NCI-H2196 treated with DMSO at 0.1 percent for 48 hours (cell line): Measurements from ENCODE around the gene PRPF19.

Experiments
- DNase-seq: peaks from one replicate; lab custom pipeline; 2025; ENCODE audit not compliant: unreplicated experiment; lab: John Stamatoyannopoulos, UW

Gene PRPF19

DNA sequence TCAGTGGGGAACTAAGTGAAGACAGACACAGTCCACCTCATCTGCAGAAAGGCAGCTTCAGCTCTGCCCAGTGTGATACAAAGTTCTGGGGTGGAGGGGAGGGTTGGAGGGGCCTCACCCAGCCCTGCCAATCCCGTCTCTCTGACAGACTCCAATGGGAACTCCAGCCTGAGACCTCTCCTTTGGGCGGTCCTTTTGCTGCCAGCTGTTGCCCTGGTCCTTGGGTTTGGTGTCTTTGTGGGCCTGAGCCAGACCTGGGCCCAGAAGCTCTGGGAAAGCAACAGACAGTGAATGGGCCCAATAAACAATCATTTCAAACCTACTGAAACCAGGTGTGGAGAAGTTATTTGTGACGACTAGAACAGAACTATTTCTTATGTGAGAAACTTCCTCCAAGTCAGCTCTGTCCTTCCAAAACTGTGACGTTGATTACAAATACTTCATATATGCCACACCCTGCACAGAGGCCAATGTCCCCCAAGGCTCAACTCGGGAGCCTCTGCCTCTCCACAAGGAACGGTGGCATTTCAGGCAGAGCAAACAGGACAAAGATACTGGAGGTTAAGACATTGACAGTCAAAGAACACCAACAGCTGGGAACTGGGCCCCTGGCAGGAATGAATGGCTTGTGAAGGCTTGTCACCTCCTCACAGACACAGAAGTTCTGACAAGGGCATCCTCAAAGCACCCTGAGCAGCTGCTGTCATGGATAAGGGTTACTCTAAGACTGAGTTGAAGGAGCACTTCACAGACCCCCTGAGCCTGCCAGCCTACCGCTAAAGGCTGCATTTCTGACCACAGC lies 30.8 kb downstream of the PRPF19 start:
- DNase-seq = no peak

DNA sequence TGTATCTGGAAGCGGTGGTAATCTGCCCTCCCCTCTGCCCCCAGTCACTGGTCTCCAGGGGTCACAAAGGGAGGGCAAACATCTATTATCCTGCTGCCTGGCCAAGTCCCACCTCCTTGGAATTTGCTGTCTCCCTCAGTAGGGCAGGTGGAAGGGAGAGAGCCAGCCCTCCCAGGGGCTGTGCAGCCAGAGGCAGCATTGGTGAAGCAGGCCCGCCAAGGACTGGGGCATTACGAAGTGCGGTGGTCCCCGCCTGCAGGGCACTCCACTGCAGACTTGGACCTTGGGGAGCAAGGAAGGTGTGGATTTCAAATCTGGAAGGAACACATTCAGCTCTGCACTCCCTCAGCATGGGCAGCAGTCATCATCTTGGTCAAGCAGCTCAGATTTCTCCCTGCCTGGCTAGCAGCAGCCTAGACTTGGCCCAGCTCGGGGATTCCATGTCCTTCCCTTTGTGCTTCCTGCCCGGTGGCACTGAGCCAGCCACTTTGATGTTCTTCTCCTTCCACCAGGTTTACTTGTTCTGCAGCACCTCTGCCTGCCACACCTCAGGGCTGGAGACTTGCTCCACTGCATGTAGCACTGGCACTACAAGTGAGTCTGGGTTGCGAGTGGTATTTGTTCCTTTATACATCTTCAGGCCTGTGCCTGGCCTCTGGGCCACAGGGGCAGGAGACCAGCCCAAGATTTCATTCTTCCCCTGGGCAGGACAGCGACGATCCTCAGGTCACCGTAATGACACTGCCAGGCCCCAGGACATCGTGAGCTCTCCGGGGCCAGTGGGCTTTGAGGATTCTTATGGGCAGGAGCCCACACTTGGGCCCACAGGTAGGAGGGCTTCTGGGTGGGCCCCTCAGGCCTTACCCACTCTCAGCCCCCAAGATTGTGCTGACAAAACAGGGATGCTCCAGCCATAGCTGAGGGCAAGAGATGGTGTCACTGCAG lies 31.7 kb downstream of the PRPF19 start:
- DNase-seq = peak; percentile 32

DNA sequence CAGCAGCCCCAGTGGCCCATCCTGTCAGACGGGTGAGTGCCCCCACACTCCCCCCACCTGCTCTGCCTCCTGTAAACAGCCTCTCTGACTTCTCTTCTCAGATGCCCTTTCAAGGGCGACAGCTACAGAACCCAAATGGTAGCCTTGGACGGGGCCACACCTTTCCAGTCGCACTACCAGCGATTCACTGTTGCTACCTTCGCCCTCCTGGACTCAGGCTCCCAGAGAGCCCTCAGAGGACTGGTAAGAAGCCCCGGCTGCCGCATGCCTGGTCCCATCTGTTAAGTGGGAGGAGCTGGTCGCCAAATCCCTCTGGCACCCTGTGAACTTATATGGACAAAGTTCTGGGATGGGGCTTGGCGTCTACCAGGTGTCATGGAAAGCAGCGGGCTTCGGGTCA lies 32.9 kb downstream of the PRPF19 start:
- DNase-seq = no peak

DNA sequence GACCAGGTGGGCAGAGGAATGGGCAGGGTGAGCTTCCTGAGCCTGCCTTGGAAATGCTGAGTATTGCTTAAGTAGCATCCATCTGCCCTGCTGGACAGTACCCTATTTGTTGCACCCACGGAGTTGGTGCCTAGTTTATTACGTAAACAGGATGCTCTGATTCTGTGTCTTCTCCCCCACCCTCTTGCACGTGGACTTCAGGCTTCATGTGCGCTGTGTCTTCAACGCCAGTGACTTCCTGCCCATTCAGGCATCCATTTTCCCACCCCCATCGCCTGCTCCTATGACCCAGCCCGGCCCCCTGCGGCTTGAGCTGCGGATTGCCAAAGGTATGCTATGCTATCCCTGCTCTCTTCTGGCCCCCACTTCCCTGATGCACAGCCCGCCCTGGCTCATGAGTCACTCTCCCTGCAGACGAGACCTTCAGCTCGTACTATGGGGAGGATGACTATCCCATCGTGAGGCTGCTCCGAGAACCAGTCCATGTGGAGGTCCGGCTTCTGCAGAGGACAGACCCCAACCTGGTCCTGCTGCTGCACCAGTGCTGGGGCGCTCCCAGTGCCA lies 33.3 kb downstream of the PRPF19 start:
- no peak for DNase-seq

DNA sequence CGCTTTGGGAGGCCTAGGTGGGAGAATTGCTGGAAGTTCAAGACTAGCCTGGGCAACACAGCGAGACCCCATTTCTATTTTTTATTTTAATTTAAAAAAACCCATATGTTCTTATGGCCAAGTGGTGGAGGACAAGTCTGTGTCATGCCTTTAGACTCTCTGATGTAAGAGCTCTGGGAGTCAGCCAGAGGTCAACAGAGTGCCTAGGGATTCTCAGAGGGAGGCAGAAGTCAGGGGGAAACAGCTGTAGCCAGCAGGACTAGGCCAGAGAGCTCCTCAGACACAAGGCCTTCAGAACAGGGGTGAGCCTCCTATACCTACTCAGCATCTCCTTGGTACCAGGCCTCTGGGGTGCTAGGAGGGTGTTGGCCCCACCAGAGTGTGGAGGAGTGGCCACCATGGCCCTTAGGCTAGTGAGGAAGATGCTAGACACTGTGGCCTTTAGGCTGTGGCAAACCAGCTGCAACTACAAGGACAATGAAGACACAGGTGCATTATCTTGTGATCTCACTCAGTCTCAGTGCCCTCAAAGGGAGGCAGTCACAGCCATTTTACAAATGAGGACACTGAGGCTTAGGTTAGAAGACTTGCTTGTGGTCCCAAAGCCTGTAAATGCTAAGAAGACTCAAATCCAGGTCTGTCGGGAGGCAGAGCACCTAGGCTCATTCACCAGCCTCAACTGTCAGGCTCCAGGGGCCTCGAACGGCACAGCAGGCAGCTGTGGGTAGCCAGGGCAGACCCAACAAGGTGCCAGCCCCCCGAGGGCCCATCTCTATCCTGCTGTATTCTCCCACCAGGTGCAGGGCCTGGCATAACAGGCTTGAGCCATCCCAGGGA lies 34.0 kb downstream of the PRPF19 start:
- DNase-seq = no peak

DNA sequence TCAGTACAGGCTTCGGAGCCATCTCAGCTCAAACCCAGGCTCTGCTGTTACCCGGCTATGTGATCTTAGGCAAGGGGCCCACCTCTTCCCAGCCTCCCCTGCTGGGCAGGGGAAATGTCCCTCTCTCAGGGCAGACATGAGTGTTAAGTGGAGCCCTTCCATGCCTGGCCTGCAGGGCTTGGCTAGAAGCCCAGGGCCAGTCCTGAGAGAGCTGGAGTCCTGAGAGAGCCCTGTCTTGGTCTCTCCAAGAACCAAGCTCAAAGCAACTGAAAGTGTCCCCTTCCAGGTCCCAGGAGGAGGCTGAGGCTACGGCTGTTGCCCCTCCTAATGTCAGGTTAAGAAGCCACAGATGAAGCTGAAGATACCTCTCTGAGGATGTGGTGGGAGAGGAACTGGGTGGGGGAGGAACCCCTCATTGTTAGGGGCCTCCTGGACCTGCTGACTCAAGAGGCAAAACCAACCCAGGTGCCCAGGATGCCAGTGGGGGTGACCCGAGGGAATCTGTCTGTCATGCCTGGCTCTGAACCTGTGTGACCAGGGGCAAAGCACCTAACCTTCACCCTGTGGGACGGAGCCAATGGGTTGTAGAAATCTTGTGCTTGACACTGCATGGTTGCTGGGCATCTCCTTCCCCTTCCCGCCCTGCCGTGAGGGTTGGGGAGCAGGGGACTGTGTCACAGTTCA lies 34.9 kb downstream of the PRPF19 start:
- DNase-seq = no peak

DNA sequence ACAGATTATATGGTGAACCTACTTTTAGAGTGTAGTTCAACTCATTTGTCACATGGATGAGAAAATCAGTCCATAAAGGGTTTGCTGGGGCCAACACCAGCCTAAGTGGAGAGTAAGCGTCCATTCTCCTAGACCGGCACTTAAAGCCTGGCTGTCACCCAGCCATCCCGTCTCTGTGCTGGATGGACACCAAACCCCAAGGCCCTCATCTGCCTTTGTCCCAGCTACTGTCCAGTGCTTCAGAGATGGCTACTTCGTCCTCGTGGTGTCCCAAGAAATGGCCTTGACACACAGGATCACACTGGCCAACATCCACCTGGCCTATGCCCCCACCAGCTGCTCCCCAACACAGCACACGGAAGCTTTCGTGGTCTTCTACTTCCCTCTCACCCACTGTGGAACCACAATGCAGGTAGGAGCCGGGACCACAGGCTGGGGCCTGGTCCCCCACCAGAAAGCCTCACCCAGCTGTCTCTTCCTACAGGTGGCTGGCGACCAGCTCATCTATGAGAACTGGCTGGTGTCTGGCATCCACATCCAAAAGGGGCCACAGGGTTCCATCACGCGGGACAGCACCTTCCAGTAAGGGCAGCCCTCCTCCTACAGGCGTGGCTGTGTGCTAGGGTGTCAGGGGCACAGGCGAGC lies 35.5 kb downstream of the PRPF19 start:
- no peak for DNase-seq

DNA sequence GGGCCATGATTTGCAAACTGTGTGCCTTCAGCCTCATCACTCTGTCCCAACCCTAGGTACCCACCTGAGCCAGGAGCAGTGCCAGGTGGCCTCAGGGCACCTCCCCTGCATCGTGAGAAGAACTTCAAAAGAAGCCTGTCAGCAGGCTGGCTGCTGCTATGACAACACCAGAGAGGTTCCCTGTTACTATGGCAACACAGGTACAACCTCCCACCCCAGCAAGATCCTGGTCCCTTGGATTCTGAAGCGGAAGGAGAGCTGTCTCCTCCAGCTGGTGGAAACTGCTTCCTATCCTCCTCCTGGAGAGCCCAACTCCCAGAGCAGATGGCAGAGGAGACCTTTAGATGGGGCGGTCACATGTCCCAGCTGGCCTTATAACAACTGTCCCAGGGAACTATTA lies 36.1 kb downstream of the PRPF19 start:
- DNase-seq = peak; percentile 21

DNA sequence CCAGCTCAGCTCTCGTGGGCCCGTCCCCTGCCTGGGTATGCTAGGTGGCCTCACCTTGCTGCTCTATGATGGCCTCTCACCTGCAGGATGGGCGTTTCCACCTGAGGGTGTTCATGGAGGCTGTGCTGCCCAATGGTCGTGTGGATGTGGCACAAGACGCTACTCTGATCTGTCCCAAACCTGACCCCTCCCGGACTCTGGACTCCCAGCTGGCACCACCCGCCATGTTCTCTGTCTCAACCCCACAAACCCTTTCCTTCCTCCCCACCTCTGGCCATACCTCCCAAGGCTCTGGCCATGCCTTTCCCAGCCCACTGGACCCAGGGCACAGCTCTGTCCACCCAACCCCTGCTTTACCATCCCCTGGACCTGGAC lies 36.9 kb downstream of the PRPF19 start:
- no peak for DNase-seq

DNA sequence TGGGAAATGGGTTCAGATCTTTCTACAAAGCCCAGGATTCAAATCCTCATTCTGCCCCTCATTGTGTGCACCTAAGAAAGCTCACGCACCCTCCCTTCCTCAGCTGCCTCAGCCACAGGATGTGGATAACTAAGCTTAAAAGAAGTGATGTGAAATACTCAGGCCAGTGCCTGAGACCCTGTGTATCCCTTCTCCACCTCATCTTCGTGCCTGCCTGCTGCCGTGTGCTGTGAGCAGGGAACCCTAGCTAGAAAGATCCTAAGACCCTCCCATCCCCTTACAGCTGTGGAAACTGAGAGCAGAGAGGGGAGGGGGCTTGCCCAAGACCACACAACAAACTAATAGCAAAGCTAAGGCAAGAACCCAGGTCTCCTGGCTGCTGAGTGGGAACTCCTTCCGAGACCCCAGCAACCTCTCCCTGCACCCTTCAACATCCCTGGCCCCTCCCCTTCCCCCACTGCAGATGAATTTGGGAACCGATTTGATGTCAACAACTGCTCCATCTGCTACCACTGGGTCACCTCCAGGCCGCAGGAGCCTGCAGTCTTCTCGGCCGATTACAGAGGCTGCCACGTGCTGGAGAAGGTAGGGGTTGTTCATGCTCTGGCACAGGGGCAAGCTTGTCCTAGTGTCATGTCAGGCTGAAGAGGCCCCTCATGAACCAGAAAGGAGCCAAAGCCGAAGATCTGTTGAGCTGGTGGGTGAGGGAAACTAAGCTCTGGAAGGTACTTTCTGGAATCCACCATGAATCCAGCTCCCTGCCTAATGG lies 37.5 kb downstream of the PRPF19 start:
- DNase-seq = no peak

DNA sequence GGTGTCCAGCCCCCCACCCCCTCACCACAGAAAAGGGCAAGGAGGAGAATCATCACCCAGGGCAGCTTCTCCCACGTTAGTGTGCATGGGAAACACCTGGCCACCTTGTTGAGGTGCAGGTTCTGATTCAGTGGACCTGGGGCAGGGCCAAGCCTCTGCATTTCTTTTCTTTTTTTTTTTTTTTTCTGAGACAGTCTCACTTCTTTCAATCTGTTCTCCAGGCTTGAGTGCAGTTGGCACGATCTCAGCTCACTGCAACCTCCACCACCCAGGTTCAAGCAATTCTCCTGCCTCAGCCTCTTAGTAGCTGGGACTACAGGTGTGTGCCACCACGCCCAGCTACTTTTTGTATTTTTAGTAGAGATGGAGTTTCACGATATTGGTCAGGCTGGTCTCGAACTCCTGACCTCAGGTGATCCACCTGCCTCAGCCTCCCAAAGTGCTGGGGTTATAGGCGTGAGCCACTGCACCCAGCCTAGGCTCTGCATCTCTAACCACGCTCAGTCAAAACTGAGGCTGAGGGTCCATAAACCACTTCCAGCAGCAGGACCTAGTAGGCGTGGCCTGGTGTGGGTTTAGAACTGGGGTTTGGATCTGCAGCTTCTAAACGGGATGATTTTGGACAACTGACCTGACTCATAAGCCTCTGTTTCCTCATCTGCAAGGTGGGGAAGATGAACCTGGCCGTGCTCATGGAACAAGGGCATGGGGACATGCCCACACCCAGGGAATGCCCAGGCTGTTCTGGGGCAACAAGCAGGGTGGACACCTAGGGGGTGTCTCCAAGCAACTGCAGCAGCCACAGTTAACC lies 38.3 kb downstream of the PRPF19 start:
- DNase-seq = no peak

DNA sequence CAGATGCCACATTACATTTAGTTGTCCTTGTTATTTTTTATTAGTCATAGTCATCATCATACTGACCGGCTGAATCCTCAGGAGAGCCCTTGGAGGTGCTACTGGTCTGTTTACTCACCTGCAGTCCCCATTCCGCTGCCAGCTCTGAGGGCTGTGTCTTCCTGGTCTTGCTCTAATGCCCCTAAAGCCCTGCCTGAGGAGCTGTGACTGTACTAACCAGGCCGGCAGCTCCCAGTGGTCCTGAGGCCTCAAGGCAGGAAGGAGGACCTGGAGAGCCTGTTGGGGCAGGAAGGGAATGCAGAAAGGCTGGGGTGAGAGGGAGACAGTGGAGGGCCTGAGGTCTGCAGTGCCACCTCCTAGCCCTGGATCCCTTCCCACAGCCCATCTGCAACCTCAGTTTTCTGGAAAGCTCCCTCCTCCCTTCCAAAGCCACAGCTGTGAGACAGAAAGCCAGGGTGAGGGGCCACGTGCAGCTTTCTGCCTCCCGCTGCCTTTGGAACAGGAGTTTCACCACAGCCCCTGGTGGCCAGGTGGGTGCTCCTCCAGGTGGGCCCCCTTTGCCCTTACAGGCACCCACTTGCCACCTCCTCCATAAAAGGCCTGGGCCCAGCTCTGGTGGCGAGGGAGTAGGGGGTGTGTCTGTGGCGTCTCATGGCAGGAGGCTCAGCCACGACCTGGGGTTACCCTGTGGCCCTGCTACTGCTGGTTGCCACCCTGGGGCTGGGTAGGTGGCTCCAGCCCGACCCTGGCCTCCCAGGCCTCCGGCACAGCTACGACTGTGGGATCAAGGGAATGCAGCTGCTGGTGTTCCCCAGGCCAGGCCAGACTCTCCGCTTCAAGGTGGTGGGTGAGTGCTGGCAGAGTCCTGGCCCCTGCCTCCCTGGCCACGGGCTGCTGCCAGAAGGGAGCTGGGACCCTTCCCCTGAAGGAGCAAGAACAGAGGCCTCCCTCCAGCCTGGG lies 39.2 kb downstream of the PRPF19 start, which contains the start of gene ZP1:
Gene ZP1, plus strand, starts transcription at position 632 of the 960 bp plus-strand sequence. Its CDS starts 20 bp downstream, at position 652.
- DNase-seq = peak; percentile 20

DNA sequence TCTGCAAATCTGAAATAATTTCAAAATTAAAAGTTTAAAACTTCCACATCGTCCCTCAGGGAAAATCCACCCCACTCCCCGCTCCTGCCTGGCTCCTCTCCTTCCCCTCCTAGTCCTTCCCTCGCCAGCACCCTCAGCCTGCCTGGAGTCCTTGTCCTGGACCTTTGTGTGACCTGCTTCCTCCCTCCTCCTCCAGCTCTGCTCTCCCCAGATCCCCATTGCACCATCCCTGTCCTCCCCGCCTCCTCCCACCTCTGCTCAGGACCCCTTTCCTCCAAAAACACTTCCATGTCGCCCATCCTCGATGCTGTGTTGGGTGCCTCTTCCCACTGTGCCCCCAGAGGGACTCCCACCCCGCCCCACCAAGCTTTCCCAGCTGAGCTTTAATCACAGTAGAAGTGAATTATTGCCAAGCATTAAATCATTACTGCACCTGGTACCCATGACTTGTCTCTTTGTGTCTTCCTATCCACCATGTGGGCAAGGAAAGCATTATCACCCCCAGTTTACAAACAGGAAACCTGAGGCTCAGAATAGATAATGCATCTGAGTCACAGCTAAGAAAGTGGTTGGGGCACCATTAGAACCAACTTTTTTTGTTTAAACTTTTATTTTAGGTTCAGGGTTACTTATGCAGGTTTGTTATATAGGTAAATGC lies 41.4 kb downstream of the PRPF19 start:
- DNase-seq = no peak

DNA sequence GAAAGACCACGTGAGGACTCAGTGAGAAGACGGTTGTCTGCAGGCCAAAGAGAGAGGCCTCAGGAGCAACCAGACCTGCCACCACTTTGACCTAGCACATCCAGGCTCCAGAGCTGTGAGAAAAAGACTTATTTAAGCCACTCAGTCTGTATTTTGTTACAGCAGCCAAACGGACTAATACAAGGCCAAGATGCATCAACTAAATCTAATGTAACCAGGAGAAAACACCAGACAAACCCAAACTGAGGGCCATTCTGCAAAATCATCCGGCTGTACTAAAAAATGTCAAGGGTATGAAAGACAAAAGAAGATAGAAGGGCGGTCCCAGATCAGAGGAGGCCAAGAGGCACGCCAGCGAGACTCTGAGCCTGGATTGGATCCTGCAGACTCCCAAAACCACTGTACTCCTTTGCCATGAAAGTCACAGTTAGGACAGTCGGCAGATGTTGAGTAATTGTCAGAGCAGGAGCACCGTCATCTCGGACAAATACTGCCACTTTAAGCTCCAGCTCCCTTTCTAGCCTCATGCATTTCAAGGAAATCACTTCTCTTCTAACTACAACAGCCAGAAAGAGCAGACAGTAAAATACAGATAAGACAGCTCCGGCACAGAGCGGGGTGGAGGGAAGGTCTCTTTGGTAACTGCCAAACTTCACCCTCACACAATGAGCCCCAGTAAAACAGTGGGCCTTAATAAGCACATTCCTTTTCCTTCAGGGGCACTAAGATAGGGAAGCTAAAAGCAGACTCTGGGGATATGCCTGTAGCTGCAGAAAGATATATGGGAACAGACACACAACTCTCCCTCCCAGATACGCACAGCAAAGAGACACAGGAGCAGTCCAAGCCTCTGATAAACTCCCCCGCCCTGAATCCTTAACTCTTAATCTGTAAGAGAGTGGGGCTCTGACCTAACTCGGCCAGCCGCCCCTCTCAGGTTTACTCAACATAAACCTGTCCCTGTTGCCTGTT lies 42.5 kb downstream of the PRPF19 start:
- DNase-seq = no peak

DNA sequence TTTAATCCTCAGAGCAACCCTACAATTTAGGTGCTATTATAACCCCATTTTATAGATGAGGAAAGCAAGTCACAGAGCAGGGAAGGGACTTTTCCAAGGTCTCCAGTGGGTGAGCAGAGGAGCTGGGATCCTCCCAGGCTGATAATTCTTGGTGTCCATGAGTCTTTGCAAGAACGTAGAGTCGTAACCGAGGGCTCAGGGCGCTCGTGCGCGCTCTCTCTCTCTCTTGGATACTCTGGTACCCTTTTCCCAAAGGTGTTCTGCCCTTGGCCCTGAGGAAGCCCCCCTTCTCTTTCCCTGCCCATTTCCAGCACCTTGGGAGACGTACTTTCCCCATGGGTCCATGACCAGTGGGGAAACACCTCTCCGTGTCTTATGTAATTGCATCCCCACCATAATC lies 44.2 kb downstream of the PRPF19 start:
- no peak for DNase-seq
